H1 (cell line): Measurements from ENCODE around the gene TCF7L1. TPM values are rescaled to one million over a fixed set of nuclear protein-coding genes. Genes with fewer than 3 reads are reported as not detected.

Source experiments
- EZH2 ChIP-seq: fragments of 200-600 bp; sonication (generic); IDR thresholded peaks from 2 replicates; pipeline ENCODE4 v1.7.1; 2012; ENCODE audit warnings: low read depth, mild to moderate bottlenecking, moderate library complexity, low read length, inconsistent platforms; ENCODE audit not compliant: severe bottlenecking
- NRF1 ChIP-seq: IDR thresholded peaks from 2 replicates; pipeline ENCODE4 v1.6.1; 2011; ENCODE audit warnings: mild to moderate bottlenecking, low read depth, low read length, improper control_type of control experiment
- RBBP5 ChIP-seq: IDR thresholded peaks from 2 replicates; pipeline ENCODE4 v1.7.1; 2012; ENCODE audit warnings: low read depth, mild to moderate bottlenecking, inconsistent platforms, low read length, moderate library complexity, borderline replicate concordance
- SIRT6 ChIP-seq: IDR thresholded peaks from one replicate; pipeline ENCODE4 v1.7.1; 2012; ENCODE audit warnings: low read length, inconsistent platforms
- TAF7 ChIP-seq: optimal IDR thresholded peaks from 2 replicates; pipeline ENCODE3; 2011; ENCODE audit warnings: low read depth, mild to moderate bottlenecking, inconsistent platforms, low read length, moderate library complexity, borderline replicate concordance
- TBP ChIP-seq: IDR thresholded peaks from 2 replicates; pipeline ENCODE4 v1.6.1; 2011; ENCODE audit warnings: low read depth, low read length, improper control_type of control experiment
- polyA plus RNA-seq, 7 experiments: library from polyadenylated mRNA; depleted of rRNA in 3 of 7; stranded (reverse) in 5 of 7; unstranded in 2 of 7; fragments of >200 nt in 5 of 7; fragments of 200-250 nt in 2 of 7; gene quantifications; 1 replicate in 5 of 7; 2 replicates in 1 of 7; 4 replicates in 1 of 7; pipeline versions ENCODE4 v1.2.1 to v1.2.3, GENCODE V29; 2011 to 2013; ENCODE audit warnings: missing spikeins in 2 of 7, mixed read lengths in 2 of 7
- total RNA-seq: library from RNA; stranded (reverse); fragmentation: NEBNext Ultra II Directional; extraction: Animal tissue kit (Norgen Biotek cat#: 25700); gene quantifications from 2 replicates; pipeline ENCODE4 v1.2.1, GENCODE V29; 2021
- TF ChIP-seq, protein P1 (sequence below): fragments of 300-600 bp; sonication (generic); IDR thresholded peaks from 2 replicates; pipeline ENCODE4 v1.7.1; 2012; ENCODE audit warnings: low read length, moderate library complexity, mild to moderate bottlenecking, inconsistent platforms; ENCODE audit not compliant: insufficient replicate concordance
- TF ChIP-seq, protein P2 (sequence below): IDR thresholded peaks from 2 replicates; pipeline ENCODE4 v1.6.1; 2012; ENCODE audit warnings: inconsistent platforms

Gene TCF7L1
- total and polyA plus RNA-seq, 2 of the 8 experiments (the other 6 are each of a cell fraction or from before 2014, with no cell fraction given), result 27.5 to 108 TPM

DNA sequence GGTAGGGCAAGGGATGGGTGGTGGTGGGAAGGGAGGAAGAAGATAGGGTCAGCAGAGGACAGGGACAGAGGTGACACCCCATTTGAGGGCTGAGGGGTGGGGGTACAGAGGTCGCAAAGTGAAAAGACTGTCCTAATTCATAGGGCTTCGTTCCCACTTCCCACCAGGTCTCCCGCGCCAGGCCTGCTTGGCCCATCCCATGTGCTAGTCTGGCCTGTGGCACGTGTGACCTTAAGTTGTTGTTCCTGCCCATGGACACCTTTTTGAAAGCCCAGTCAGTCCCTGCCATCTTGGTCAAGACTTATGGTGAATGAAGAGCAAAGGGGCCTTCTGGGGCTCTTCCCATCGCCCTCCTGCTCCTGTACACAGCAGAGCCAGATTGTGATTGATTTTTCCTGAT, 148.4 kb downstream of the TCF7L1 start (continued):
- TF ChIP-seq, protein P1, sequence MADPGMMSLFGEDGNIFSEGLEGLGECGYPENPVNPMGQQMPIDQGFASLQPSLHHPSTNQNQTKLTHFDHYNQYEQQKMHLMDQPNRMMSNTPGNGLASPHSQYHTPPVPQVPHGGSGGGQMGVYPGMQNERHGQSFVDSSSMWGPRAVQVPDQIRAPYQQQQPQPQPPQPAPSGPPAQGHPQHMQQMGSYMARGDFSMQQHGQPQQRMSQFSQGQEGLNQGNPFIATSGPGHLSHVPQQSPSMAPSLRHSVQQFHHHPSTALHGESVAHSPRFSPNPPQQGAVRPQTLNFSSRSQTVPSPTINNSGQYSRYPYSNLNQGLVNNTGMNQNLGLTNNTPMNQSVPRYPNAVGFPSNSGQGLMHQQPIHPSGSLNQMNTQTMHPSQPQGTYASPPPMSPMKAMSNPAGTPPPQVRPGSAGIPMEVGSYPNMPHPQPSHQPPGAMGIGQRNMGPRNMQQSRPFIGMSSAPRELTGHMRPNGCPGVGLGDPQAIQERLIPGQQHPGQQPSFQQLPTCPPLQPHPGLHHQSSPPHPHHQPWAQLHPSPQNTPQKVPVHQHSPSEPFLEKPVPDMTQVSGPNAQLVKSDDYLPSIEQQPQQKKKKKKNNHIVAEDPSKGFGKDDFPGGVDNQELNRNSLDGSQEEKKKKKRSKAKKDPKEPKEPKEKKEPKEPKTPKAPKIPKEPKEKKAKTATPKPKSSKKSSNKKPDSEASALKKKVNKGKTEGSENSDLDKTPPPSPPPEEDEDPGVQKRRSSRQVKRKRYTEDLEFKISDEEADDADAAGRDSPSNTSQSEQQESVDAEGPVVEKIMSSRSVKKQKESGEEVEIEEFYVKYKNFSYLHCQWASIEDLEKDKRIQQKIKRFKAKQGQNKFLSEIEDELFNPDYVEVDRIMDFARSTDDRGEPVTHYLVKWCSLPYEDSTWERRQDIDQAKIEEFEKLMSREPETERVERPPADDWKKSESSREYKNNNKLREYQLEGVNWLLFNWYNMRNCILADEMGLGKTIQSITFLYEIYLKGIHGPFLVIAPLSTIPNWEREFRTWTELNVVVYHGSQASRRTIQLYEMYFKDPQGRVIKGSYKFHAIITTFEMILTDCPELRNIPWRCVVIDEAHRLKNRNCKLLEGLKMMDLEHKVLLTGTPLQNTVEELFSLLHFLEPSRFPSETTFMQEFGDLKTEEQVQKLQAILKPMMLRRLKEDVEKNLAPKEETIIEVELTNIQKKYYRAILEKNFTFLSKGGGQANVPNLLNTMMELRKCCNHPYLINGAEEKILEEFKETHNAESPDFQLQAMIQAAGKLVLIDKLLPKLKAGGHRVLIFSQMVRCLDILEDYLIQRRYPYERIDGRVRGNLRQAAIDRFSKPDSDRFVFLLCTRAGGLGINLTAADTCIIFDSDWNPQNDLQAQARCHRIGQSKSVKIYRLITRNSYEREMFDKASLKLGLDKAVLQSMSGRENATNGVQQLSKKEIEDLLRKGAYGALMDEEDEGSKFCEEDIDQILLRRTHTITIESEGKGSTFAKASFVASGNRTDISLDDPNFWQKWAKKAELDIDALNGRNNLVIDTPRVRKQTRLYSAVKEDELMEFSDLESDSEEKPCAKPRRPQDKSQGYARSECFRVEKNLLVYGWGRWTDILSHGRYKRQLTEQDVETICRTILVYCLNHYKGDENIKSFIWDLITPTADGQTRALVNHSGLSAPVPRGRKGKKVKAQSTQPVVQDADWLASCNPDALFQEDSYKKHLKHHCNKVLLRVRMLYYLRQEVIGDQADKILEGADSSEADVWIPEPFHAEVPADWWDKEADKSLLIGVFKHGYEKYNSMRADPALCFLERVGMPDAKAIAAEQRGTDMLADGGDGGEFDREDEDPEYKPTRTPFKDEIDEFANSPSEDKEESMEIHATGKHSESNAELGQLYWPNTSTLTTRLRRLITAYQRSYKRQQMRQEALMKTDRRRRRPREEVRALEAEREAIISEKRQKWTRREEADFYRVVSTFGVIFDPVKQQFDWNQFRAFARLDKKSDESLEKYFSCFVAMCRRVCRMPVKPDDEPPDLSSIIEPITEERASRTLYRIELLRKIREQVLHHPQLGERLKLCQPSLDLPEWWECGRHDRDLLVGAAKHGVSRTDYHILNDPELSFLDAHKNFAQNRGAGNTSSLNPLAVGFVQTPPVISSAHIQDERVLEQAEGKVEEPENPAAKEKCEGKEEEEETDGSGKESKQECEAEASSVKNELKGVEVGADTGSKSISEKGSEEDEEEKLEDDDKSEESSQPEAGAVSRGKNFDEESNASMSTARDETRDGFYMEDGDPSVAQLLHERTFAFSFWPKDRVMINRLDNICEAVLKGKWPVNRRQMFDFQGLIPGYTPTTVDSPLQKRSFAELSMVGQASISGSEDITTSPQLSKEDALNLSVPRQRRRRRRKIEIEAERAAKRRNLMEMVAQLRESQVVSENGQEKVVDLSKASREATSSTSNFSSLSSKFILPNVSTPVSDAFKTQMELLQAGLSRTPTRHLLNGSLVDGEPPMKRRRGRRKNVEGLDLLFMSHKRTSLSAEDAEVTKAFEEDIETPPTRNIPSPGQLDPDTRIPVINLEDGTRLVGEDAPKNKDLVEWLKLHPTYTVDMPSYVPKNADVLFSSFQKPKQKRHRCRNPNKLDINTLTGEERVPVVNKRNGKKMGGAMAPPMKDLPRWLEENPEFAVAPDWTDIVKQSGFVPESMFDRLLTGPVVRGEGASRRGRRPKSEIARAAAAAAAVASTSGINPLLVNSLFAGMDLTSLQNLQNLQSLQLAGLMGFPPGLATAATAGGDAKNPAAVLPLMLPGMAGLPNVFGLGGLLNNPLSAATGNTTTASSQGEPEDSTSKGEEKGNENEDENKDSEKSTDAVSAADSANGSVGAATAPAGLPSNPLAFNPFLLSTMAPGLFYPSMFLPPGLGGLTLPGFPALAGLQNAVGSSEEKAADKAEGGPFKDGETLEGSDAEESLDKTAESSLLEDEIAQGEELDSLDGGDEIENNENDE, result no peak
- TF ChIP-seq NRF1 (no peak), SIRT6 (no peak), RBBP5 (no peak), TAF7 (no peak), EZH2 (no peak), TBP (no peak)
- TF ChIP-seq, protein P2, sequence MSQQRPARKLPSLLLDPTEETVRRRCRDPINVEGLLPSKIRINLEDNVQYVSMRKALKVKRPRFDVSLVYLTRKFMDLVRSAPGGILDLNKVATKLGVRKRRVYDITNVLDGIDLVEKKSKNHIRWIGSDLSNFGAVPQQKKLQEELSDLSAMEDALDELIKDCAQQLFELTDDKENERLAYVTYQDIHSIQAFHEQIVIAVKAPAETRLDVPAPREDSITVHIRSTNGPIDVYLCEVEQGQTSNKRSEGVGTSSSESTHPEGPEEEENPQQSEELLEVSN, result no peak
